ENCODE data around the gene HOXB9. TPM values are rescaled to one million over a fixed set of nuclear protein-coding genes. Genes with fewer than 3 reads are reported as not detected.

Gene HOXB9
- total and polyA plus RNA-seq, 2 donors (not counting 3 experiments of a cell fraction or from before 2014, with no cell fraction given): 0.79 to 1.1 TPM

DNA sequence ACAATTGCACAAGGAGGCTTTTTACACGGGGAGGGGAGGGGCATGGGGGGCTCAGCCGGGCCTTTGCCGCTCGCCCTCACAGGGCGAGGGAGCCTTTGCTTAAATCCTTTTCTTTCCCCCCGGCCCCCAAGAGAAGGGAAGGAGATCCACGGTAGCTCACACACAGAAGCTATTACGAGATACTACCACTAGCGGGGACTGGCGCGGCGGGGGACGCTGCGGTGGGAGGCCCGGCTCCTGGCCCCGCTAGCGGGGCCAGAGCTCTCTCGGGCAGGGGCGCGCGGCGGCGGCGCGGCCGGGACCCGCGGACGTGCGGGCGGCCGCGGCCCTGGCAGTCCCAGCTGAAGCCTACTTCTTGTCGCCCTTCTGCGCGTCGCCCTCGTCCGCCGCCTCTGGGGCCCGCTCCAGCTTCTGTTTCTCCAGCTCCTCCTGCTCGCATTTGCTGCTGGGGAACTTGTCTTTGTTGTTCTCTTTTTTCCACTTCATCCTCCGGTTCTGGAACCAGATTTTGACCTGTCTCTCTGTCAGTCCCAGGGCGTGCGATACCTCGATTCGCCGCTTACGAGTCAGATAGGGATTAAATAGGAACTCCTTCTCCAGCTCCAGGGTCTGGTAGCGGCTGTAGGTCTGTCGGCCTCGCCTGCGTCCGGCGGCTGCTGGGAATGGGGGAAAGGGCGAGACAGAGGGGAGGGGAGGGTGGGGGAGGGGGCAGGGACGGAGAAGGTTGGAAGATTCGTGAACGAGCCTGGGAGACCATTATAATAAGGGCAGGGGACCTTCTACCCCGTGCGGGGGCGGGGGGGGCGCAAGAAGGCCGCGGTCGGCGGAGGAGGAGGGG is 13.1 kb downstream of the HOXB9 start:
- H3K4me2 ChIP-seq (ENCODE audit: insufficient read depth, low read length): peak overlapping the region; percentile 85
- DNase-seq (ENCODE audit: low read depth, low spot score) (peak; percentile 67), FAIRE-seq (peak; percentile 72)
- dilution Hi-C loops (cut with MboI; ENCODE audit: extremely low pct_ligation_motif_present, low sequenced_read_pairs): no loop called here
- TF ChIP-seq JUN (IDR thresholded peaks at IDR 0.05; ENCODE audit: borderline replicate concordance, insufficient read depth, insufficient read length, low read depth) (no peak), CTCF (IDR thresholded peaks at IDR 0.05; ENCODE audit: extremely low read depth in 1 of 2, insufficient read depth in 1 of 2, low read depth in 1 of 2, low read length in 2 of 2) (peak; percentile 4 to 47), EZH2 (IDR thresholded peaks at IDR 0.05; ENCODE audit: borderline replicate concordance, low read depth, low read length, severe bottlenecking) (no peak), GATA2 (IDR thresholded peaks at IDR 0.05; ENCODE audit: insufficient read depth, insufficient read length, low read depth, low read length) (no peak), FOS (IDR thresholded peaks at IDR 0.05; ENCODE audit: borderline replicate concordance, insufficient read depth, low read length) (no peak), MYC (IDR thresholded peaks at IDR 0.05; ENCODE audit: low read depth, low read length) (no peak), POLR2A (IDR thresholded peaks at IDR 0.05; ENCODE audit: low read depth, low read length) (no peak), POLR2AphosphoS5 (IDR thresholded peaks at IDR 0.05; ENCODE audit: insufficient read depth, low read depth, low read length) (peak; percentile 35)
- TF ChIP-seq, protein P1, sequence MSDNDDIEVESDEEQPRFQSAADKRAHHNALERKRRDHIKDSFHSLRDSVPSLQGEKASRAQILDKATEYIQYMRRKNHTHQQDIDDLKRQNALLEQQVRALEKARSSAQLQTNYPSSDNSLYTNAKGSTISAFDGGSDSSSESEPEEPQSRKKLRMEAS (IDR thresholded peaks at IDR 0.05; ENCODE audit: insufficient read depth, insufficient read length): no peak
- H3K4me1 ChIP-seq (ENCODE audit: control insufficient read depth, extremely low read depth, insufficient read depth, low read length): peaks cover 38% of the 10 kb centered on the region
- H3K27me3 ChIP-seq (ENCODE audit: control insufficient read depth in 2 of 2, insufficient read depth in 2 of 2, low read length in 2 of 2): peaks cover 28 to 35% of the 10 kb centered on the region in 2 experiments
- intact Hi-C loops (cut with micrococcal nuclease): loop anchor here (1.0 kb wide), 1 partner anchor 9 kb away; the partner anchor contains the start of gene HOXB6
- ChIA-PET POLR2A (interaction anchor here (0.8 to 1.4 kb wide), 2 partner anchors 15 to 351 kb away, joined by 4 to 6 read pairs; no protein-coding TSS in a partner anchor), CTCF (interaction anchor here (0.6 to 4.9 kb wide), 25 partner anchors 9 to 601 kb away, joined by 3 to 26 read pairs (median 5); partner anchors contain the start of genes HOXB5 and HOXB9)
- peak overlapping the region; percentile 47 for H3K27ac ChIP-seq (ENCODE audit: insufficient read depth, low read depth, low read length)
- H2AFZ ChIP-seq (ENCODE audit: low read depth, low read length): peak overlapping the region; percentile 93
- H3K9ac ChIP-seq (replicated peaks; ENCODE audit: extremely low read depth, insufficient read depth, low read length): peak overlapping the region; percentile 49
- no TSS peak for BruUV-seq (replicated peaks)
- H4K20me1 ChIP-seq (replicated peaks; ENCODE audit: control insufficient read depth, extremely low read depth, insufficient read depth, low read length): no peaks in the 10 kb centered on the region
- peak overlapping the region; percentile 52 to 86 (median 80) for H3K4me3 ChIP-seq (replicated peaks in 1 of 3; ENCODE audit: insufficient read depth in 1 of 3, low read depth in 1 of 3, low read length in 3 of 3)
- H3K9me1 ChIP-seq (replicated peaks; ENCODE audit: control insufficient read depth, extremely low read depth, insufficient read depth, low read length): no peaks in the 10 kb centered on the region
- H3K9me3 ChIP-seq (replicated peaks; ENCODE audit: control insufficient read depth, insufficient read depth, low read length): no peaks in the 10 kb centered on the region
- H3K79me2 ChIP-seq (ENCODE audit: control insufficient read depth, insufficient read depth, low read length): peaks cover 19% of the 10 kb centered on the region
- H3K36me3 ChIP-seq (ENCODE audit: control insufficient read depth in 2 of 2, extremely low read depth in 1 of 2, insufficient read depth in 2 of 2, low read length in 2 of 2): no peaks in the 10 kb centered on the region

All from endothelial cell of umbilical vein (primary cell).